Osteoblast (primary cell): ENCODE data around the gene KIF3C. TPM values are rescaled to one million over a fixed set of nuclear protein-coding genes. Genes with fewer than 3 reads are reported as not detected.

Experiments used
- DNase-seq: peaks from one replicate; pipeline ENCODE4 v3.0.0; 2011; ENCODE audit warnings: low spot score, mixed read lengths; ENCODE audit not compliant: insufficient read length; ENCODE audit errors: missing footprints
- H2AFZ ChIP-seq: 2 replicates; pipeline ENCODE4 v1.6.0; 2011; ENCODE audit warnings: mild to moderate bottlenecking, low read length
- H3K27ac ChIP-seq: 2 replicates; pipeline ENCODE4 v1.5.1; 2011; ENCODE audit warnings: mild to moderate bottlenecking, low read depth, low read length, moderate library complexity
- H3K27me3 ChIP-seq: 2 replicates; pipeline ENCODE4 v1.6.0; 2012; ENCODE audit warnings: mild to moderate bottlenecking, control low read depth, inconsistent platforms, low read length, moderate library complexity; ENCODE audit not compliant: insufficient read depth
- H3K36me3 ChIP-seq: 2 replicates; pipeline ENCODE4 v1.5.1; 2011; ENCODE audit warnings: mild to moderate bottlenecking, low read length, control low read depth, moderate library complexity; ENCODE audit not compliant: insufficient read depth
- H3K4me1 ChIP-seq: 2 replicates; pipeline ENCODE4 v1.5.1; 2011; ENCODE audit warnings: mild to moderate bottlenecking, low read length, control low read depth, moderate library complexity; ENCODE audit not compliant: insufficient read depth
- H3K4me2 ChIP-seq: 2 replicates; pipeline ENCODE4 v1.6.0; 2011; ENCODE audit warnings: mild to moderate bottlenecking, low read length; ENCODE audit not compliant: insufficient read depth
- H3K4me3 ChIP-seq: fragments of 200-600 bp; sonication (generic); 3 replicates; pipeline ENCODE4 v1.5.1; 2012; ENCODE audit warnings: mild to moderate bottlenecking, low read length, inconsistent platforms; ENCODE audit not compliant: insufficient read depth
- H3K79me2 ChIP-seq: 2 replicates; pipeline ENCODE4 v1.6.0; 2012; ENCODE audit warnings: mild to moderate bottlenecking, low read length, control low read depth, inconsistent platforms; ENCODE audit not compliant: insufficient read depth
- H3K9me3 ChIP-seq: 2 replicates; pipeline ENCODE4 v1.5.1; 2011; ENCODE audit warnings: low read depth, low read length, control low read depth
- H4K20me1 ChIP-seq: 2 replicates; pipeline ENCODE4 v1.6.0; 2012; ENCODE audit warnings: mild to moderate bottlenecking, low read length, control low read depth; ENCODE audit not compliant: insufficient read depth
- total RNA-seq: library from RNA; depleted of rRNA; stranded (reverse); fragments of >200 nt; gene quantifications from 2 replicates; pipeline ENCODE4 v1.2.3, GENCODE V29; 2012
- TF ChIP-seq, protein P1 (sequence below): IDR thresholded peaks from 2 replicates; pipeline ENCODE4 v1.5.1; 2011; ENCODE audit warnings: mild to moderate bottlenecking, low read depth, low read length, moderate library complexity; ENCODE audit errors: extremely low read depth

Gene KIF3C
- total RNA-seq, 1 donor = 17.0 TPM

DNA sequence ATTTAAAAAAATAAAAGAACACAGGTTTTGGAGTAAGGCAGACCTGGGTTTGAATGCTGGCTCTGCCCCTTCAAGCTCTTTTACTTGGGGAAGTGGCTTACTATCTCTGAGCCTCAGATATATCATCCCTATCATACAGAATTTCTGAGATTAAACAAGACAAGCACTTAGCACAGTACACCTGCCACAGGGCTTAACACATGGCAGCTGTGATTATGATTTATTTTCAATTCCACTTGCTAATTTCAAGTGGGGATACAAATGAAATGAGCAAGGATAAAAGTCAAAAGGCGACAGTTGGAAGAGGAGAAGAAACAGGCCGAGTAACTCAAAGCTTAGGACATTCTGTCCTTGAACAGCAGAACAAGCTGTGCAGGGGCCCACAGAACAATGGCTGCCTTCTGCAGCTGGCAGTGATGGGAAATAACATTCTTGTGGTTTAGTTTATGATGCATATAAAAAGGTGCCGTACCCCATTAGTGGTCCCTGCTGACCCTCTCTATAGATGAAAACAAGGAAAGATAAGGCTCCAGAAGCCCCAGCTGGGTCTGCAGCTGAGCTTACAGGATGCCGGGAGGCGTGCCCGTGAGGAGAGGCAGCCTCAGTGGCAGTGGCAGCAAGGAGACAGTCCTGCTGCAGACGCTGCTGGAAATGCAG lies 45.3 kb downstream of the KIF3C start:
- Histone ChIP-seq H4K20me1 (no peaks in the 10 kb centered on the region), H3K79me2 (no peaks in the 10 kb centered on the region), H2AFZ (no peak overlapping the region), H3K9me3 (no peaks in the 10 kb centered on the region), H3K27me3 (no peaks in the 10 kb centered on the region), H3K36me3 (peaks cover 7% of the 10 kb centered on the region), H3K4me3 (no peak overlapping the region), H3K4me1 (no peaks in the 10 kb centered on the region), H3K27ac (no peak overlapping the region), H3K4me2 (no peak overlapping the region)
- TF ChIP-seq, protein P1, sequence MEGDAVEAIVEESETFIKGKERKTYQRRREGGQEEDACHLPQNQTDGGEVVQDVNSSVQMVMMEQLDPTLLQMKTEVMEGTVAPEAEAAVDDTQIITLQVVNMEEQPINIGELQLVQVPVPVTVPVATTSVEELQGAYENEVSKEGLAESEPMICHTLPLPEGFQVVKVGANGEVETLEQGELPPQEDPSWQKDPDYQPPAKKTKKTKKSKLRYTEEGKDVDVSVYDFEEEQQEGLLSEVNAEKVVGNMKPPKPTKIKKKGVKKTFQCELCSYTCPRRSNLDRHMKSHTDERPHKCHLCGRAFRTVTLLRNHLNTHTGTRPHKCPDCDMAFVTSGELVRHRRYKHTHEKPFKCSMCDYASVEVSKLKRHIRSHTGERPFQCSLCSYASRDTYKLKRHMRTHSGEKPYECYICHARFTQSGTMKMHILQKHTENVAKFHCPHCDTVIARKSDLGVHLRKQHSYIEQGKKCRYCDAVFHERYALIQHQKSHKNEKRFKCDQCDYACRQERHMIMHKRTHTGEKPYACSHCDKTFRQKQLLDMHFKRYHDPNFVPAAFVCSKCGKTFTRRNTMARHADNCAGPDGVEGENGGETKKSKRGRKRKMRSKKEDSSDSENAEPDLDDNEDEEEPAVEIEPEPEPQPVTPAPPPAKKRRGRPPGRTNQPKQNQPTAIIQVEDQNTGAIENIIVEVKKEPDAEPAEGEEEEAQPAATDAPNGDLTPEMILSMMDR = no peak
- no peak for DNase-seq

DNA sequence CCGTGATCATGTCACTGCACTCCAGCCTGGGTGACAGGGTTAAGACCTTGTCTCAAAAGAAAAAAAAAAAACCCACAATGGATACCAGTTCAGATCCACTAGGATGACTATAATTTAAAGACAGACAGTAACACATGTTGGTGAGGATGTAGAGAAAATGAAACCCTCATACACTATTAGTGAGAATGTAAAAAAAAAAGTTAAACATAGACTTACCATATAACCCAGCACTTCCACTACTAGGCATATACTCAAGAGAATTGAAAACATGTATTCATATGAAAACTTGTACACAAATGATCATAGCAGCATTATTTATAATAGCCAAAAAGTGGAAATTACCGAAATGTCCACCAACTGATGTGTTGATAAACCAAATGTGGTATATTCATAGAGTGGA lies 48.7 kb downstream of the KIF3C start:
- Histone ChIP-seq H3K4me3 (no peak overlapping the region), H3K4me2 (no peak overlapping the region), H3K79me2 (no peaks in the 10 kb centered on the region), H3K4me1 (no peaks in the 10 kb centered on the region), H3K27ac (no peak overlapping the region), H2AFZ (no peak overlapping the region), H4K20me1 (no peaks in the 10 kb centered on the region), H3K36me3 (peaks cover 12% of the 10 kb centered on the region), H3K9me3 (no peaks in the 10 kb centered on the region), H3K27me3 (no peaks in the 10 kb centered on the region)
- TF ChIP-seq, protein P1 = no peak
- no peak for DNase-seq

DNA sequence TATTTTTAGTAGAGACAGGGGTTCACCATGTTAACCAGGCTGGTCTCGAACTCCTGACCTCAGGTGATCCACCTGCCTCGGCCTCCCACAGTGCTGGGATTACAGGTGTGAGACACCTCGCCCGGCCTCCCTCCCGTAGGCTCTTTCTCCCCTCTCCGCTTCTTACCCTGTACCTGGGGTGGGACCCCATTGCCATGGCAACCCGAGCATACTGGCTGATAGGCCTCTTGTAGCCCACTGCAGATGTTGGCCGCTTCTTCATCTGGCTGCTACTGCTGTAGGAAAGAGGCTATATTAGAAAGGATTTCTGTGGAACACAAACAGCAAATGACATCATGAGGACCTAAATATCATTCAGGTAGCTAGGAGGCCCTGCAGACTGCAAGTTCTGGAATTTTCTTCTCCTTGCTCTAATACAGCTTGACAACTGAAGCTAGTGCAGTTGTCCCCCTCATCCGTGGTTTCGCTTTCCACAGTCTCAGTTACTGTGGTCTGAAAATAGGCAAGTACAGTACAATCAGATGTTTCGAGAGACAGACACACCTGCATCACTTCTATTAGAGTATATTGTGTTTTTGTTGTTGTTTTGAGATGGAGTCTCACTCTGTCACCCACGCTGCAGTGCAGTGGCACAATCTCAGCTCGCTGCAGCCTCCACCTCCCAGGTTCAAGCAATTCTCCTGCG lies 52.4 kb downstream of the KIF3C start:
- Histone ChIP-seq H3K27me3 (no peaks in the 10 kb centered on the region), H3K36me3 (peaks cover 9% of the 10 kb centered on the region), H3K27ac (no peak overlapping the region), H2AFZ (no peak overlapping the region), H3K4me2 (no peak overlapping the region), H4K20me1 (no peaks in the 10 kb centered on the region), H3K9me3 (no peaks in the 10 kb centered on the region), H3K4me1 (no peaks in the 10 kb centered on the region), H3K4me3 (no peak overlapping the region), H3K79me2 (no peaks in the 10 kb centered on the region)
- TF ChIP-seq, protein P1 = no peak
- DNase-seq = no peak

DNA sequence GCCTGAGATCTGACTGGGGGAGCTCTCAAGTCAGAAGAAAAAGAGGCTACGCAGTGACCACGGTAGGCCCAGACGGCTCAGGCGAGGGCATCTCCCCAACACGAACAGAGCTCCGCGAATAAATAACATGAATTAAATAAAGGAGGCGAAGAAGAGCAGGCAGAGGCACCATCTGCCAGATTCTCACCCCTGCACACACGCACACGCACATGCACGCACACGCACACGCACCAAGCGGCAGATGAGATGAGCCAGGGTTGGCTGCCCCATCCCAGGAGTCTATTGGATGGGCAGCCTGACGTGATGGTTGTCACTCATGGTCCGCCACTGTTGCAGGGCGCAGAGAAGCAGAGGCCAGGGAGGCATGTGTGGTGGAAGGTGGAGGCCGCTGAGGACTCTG lies 53.6 kb downstream of the KIF3C start:
- Histone ChIP-seq H3K4me3 (no peak overlapping the region), H3K36me3 (peaks cover 9% of the 10 kb centered on the region), H4K20me1 (no peaks in the 10 kb centered on the region), H2AFZ (no peak overlapping the region), H3K79me2 (no peaks in the 10 kb centered on the region), H3K4me1 (no peaks in the 10 kb centered on the region), H3K27me3 (no peaks in the 10 kb centered on the region), H3K4me2 (no peak overlapping the region), H3K9me3 (no peaks in the 10 kb centered on the region), H3K27ac (no peak overlapping the region)
- TF ChIP-seq, protein P1 = no peak
- no peak for DNase-seq
